Mammary epithelial cell (primary cell): ENCODE results near the gene PCDH15.

Experiments
- CTCF ChIP-seq, 2 donors: IDR thresholded peaks in 1 of 2; conservative IDR thresholded peaks in 1 of 2; 2 replicates each; pipeline ENCODE4 v1.5.1; 2011 to 2012; ENCODE audit warnings: inconsistent platforms in 2 of 2, low read length in 2 of 2, mild to moderate bottlenecking in 2 of 2, control low read depth in 1 of 2, low read depth in 1 of 2; ENCODE audit not compliant: insufficient read depth in 1 of 2; ENCODE audit errors: extremely low read depth in 1 of 2
- EZH2 ChIP-seq: IDR thresholded peaks from 2 replicates; pipeline ENCODE4 v1.6.1; 2012; ENCODE audit warnings: low read length, inconsistent platforms, borderline replicate concordance

DNA sequence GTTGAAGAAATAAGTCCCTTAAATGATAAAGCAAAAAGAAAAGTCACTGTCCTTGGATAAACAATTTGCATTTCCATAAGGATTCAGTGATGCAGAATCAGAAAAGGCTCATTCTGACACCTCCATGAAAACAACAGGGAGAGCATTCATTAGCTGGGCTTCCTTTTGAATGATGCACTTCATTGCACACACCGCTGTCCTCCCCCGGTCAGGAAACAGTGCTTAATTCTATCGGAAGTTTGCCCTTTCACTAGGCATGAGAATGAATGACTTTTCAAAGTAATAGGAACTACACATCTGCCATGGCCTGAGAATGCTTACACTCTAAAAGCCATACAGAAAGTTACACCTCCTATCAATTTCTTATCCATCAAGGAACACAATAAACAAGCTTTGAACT, 4.2 kb downstream of the PCDH15 start:
- TF ChIP-seq EZH2 (no peak), CTCF (conservative IDR thresholded peaks at IDR 0.05 in 1 of 2, IDR thresholded peaks at IDR 0.05 in 1 of 2; ENCODE audit: extremely low read depth in 1 of 2, insufficient read depth in 1 of 2, low read depth in 1 of 2, low read length in 2 of 2) (no peak)
